ENCODE data around the gene MAB21L4.

The MAB21L4 gene

DNA sequence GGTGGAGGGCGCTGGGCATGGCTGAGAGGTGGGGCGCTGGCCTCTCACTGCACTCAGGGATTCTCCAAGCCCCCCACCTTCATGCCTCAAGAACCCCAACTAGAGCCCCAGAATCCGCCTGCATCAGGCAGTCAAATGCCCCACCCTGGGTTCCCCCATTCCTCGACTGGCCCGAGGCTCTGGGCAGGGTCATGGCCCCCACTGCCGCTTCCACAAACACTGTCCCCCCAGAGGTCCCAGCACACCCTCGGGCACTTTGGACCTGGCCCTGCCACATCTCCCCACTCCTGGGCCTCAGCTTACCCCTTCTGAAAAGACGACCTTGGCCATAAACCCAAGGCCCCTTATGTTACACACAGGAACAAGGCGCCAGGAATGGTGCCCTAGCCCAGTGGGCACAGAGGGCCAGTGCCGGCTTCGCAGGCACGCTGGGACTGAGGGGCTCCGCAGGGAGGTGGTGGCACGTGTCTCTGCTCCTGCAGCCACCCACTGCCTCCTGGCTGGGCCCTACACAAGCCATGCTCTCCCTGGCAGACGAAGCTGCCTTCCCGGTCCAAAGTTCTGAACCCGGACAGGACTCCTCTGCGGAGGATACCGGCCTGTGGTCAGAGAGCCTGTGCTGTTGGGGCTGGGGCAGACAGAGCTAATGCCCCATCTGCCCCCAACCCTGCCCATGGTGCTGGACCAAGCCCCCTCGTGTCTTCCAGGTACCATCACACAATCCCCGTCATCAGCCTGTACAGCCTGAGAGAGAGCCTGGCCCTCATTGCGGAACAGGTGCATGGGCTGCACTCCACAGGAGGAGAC is 20.5 kb downstream of the MAB21L4 start:
- H3K4me3 ChIP-seq: no peak overlapping the region
- TF ChIP-seq POLR2AphosphoS5 (IDR thresholded peaks at IDR 0.05; ENCODE audit: borderline replicate concordance, low read depth, low read length) (no peak), FOXP2 (optimal IDR thresholded peaks at IDR 0.05; ENCODE audit: control extremely low read depth, extremely low read length, insufficient read depth) (no peak), EZH2 (IDR thresholded peaks at IDR 0.05) (no peak)
- H3K27ac ChIP-seq: no peak overlapping the region
- no peaks in the 10 kb centered on the region for H3K9me3 ChIP-seq (ENCODE audit: low read depth, low read length)
- H3K36me3 ChIP-seq (ENCODE audit: insufficient read depth, low read length): no peaks in the 10 kb centered on the region
- no peak for DNase-seq (ENCODE audit: low read depth, low spot score)
- H3K9ac ChIP-seq (ENCODE audit: insufficient read length): no peak overlapping the region

DNA sequence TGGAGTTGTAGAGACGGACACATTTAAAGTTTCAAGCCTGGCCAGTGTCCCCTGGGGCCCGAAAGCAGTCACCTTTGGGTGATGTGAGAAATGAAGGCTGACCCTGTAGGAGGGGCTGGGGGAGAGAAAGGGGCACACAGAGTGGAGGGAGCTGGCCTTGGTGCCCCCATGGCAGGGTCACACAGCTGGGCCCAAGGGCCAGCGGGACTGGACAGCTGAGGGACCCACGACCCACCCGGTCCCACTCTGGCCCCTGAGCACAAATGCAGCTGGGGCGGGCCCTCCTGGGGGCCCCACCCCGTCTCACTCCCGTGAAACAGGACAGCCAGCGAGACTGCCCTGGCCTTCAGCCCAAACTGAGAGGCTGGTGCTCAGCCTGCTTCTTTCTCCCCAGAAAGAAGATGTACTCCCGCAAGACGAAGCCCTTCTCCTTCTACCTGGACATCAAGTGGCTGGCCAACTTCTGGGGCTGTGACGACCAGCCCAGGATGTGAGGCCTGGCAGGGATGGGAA is 21.2 kb downstream of the MAB21L4 start:
- H3K27ac ChIP-seq: no peak overlapping the region
- H3K9ac ChIP-seq (ENCODE audit: insufficient read length): no peak overlapping the region
- TF ChIP-seq POLR2AphosphoS5 (IDR thresholded peaks at IDR 0.05; ENCODE audit: borderline replicate concordance, low read depth, low read length) (no peak), EZH2 (IDR thresholded peaks at IDR 0.05) (no peak), FOXP2 (optimal IDR thresholded peaks at IDR 0.05; ENCODE audit: control extremely low read depth, extremely low read length, insufficient read depth) (no peak)
- H3K9me3 ChIP-seq (ENCODE audit: low read depth, low read length): no peaks in the 10 kb centered on the region
- no peak overlapping the region for H3K4me3 ChIP-seq
- H3K36me3 ChIP-seq (ENCODE audit: insufficient read depth, low read length): no peaks in the 10 kb centered on the region
- DNase-seq (ENCODE audit: low read depth, low spot score): no peak

DNA sequence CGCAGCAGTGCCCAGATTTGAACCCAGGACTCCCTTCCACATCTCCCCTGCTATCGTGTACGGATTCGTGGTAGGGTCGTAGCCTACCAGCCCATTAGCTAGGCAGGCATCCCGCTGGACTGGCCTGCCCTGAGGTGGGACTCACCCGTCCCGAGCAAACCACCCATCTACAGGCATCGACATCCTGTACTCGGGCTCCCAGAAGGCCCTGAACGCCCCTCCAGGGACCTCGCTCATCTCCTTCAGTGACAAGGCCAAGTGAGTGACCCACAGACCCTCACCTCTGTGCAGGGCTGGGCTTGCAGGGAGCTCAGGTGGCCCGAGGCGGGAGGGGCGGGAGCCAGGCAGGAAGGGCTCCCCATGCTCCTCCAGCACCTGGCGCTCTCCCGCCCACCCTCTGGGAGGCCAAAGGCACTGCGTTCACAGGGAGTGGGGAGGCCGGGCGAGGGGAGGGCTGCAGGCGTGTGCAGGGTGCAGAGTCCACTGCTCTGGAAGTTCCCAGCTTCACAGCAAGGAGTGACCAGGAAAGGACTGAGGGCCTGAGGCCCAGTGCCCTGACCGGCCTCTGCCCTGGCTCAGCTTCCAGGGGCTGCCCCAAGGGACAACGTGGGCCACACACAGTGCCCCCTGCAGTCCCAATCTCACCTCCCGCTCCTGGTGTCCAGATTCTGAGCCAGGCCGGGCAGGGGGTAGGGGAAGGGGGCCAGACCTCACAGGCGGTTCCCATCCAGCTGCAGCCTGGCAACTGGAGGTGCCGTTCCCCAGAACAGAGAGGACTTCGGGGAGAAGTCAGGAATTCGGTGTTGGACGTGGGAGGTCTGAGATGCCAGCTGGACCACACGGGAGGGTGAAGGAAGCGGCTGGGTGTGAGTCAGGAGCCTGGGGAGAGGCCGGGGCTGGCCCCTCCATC is 21.9 kb downstream of the MAB21L4 start:
- Histone ChIP-seq H3K9me3 (ENCODE audit: low read depth, low read length) (no peaks in the 10 kb centered on the region), H3K27ac (no peak overlapping the region), H3K9ac (ENCODE audit: insufficient read length) (no peak overlapping the region), H3K36me3 (ENCODE audit: insufficient read depth, low read length) (no peaks in the 10 kb centered on the region), H3K4me3 (no peak overlapping the region)
- TF ChIP-seq FOXP2 (optimal IDR thresholded peaks at IDR 0.05; ENCODE audit: control extremely low read depth, extremely low read length, insufficient read depth): no peak
- no peak for TF ChIP-seq EZH2 (IDR thresholded peaks at IDR 0.05)
- TF ChIP-seq POLR2AphosphoS5 (IDR thresholded peaks at IDR 0.05; ENCODE audit: borderline replicate concordance, low read depth, low read length): no peak
- no peak for DNase-seq (ENCODE audit: low read depth, low spot score)

DNA sequence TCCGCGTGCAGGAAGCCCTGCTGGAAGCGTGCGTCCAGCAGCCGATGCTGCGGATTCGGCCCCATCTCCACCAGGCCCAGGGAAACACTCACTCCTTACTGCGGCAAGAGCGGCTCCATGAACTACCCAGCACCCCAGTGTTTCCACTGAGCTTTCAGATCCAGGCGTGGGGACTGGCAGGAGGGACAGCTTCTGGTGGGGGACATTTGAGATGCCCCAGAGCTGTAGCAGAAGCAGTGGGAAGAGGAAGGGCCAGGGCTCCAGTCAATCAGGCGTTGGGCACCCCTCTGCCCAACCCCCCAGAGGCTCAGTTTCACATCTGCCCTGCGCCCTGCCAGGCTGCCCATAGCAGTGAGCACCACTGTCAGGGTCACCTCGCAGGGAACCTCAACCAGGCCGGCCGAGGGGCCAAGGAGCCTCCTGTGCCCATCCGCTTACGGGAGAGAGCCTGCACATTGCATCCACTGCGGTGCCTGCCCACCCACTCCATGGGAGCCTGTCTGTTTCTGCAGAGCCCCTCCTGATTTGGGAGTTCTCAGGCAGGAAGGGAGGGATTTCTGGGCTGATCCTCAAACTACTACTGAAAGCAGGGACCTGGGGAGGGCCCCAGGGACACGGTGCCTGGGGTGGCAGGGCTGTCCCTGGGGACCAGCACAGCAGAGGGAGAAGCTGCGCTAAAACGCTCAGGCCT is 22.7 kb downstream of the MAB21L4 start:
- TF ChIP-seq EZH2 (IDR thresholded peaks at IDR 0.05): no peak
- no peak for TF ChIP-seq POLR2AphosphoS5 (IDR thresholded peaks at IDR 0.05; ENCODE audit: borderline replicate concordance, low read depth, low read length)
- TF ChIP-seq FOXP2 (optimal IDR thresholded peaks at IDR 0.05; ENCODE audit: control extremely low read depth, extremely low read length, insufficient read depth): no peak
- no peak for DNase-seq (ENCODE audit: low read depth, low spot score)
- no peak overlapping the region for H3K27ac ChIP-seq

DNA sequence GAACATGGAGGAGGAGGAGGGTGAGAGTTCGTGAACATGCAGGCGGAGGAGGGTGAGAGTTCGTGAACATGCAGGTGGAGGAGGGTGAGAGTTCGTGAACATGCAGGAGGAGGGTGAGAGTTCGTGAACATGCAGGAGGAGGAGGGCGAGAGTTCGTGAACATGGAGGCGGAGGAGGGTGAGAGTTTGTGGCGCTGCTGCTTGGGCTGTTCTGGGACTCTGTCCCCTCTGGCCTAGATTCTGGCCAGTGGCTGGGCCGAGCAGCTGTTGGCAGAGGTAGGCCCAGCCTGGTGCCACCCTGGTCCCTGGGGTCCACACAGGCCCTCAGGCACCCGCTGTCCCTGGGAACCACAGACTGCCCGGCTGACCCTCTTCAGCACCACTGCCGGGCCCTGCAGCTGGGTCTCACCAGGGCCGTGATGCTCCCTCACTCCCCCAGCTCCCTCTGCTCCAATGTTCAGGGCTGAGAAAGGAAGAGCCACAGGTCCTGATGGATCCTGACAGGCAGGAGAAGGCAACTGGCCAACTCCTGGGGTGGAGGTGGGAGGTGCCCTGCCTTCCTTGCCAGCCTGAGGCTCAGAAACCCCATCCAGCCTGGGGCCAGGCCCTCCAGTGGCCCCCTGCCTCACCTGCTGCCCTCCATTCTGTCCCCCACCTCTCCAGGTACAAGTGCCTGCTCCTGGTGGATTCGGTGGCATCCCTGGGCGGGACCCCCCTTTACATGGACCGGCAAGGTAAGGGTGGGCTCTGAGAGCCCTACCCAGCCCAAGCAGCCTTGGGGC is 23.4 kb downstream of the MAB21L4 start:
- no peak for TF ChIP-seq POLR2AphosphoS5 (IDR thresholded peaks at IDR 0.05; ENCODE audit: borderline replicate concordance, low read depth, low read length)
- Histone ChIP-seq H3K4me3 (no peak overlapping the region), H3K9me3 (ENCODE audit: low read depth, low read length) (no peaks in the 10 kb centered on the region), H3K36me3 (ENCODE audit: insufficient read depth, low read length) (no peaks in the 10 kb centered on the region), H3K27ac (no peak overlapping the region), H3K9ac (ENCODE audit: insufficient read length) (no peak overlapping the region)
- DNase-seq (ENCODE audit: low read depth, low spot score): no peak

More for the DNA sequence above, 22.7 kb downstream of the MAB21L4 start:
- no peak overlapping the region for H3K4me3 ChIP-seq
- no peaks in the 10 kb centered on the region for H3K36me3 ChIP-seq (ENCODE audit: insufficient read depth, low read length)
- H3K9ac ChIP-seq (ENCODE audit: insufficient read length): no peak overlapping the region
- no peaks in the 10 kb centered on the region for H3K9me3 ChIP-seq (ENCODE audit: low read depth, low read length)

DNA sequence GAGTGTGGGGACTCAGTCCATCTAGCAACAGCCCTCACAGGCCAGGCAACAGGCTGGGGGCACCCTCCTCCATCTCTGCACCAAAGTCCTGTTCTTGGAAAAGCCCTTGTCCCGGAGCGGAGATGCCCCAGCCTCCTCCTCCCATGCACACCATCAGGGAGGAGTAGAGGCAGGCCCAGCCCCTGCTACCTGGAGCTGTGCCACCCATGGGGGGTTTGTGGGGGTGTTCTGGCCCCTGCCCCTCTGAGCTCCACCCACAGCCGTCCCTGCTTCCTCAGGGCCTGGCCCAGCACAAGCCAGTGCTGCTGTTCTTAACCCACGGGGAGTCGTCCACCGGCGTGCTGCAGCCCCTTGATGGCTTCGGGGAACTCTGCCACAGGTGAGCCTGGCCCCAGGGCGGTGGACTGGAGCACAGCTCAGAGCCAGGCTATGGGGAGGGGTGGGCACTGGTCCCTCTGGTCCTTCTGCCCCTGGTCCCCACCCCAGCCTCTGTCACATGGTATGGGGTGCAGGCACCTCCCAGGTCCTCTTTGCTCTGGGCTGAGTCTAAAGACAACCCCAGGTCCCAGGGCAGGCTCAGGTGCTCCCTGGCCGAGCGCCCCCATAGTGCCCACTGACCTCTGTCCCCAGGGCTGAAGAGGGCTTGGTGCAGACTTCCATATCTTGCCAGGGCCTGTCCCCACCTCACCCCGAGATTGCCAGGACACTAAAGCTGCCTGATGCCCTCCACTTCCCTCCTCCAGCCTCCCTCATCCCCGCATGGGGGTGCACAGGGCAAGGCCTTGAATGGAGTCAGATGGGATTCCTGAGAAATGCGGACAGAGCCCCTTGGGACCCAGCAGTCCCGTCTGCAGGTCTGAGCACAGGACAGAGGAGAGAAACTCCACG is 24.6 kb downstream of the MAB21L4 start:
- no peak for DNase-seq (ENCODE audit: low read depth, low spot score)
- no peak overlapping the region for H3K27ac ChIP-seq
- no peak overlapping the region for H3K9ac ChIP-seq (ENCODE audit: insufficient read length)
- H3K36me3 ChIP-seq (ENCODE audit: insufficient read depth, low read length): no peaks in the 10 kb centered on the region
- TF ChIP-seq POLR2AphosphoS5 (IDR thresholded peaks at IDR 0.05; ENCODE audit: borderline replicate concordance, low read depth, low read length) (no peak), FOXP2 (optimal IDR thresholded peaks at IDR 0.05; ENCODE audit: control extremely low read depth, extremely low read length, insufficient read depth) (no peak), EZH2 (IDR thresholded peaks at IDR 0.05) (no peak)
- H3K9me3 ChIP-seq (ENCODE audit: low read depth, low read length): no peaks in the 10 kb centered on the region
- H3K4me3 ChIP-seq: no peak overlapping the region
